A673 (cell line): ENCODE data around the gene CHD1L. TPM values are rescaled to one million over a fixed set of nuclear protein-coding genes. Genes with fewer than 3 reads are reported as not detected.

Experiments
- BruUV-seq: library from RNA; stranded (reverse); fragments of 400-500 nt; replicated peaks from 2 replicates; lab custom pipeline; 2021; lab: Mats Ljungman, UMichigan
- CTCF ChIA-PET: fragments of 300-600 bp; sonication (Branson Sonifier 250); formaldehyde crosslinking; loops from one replicate; lab custom pipeline; 2022; ENCODE audit warnings: antibody characterized with exemption; lab: Charles Lee
- POLR2A ChIA-PET: fragments of 300-600 bp; sonication (Branson Sonifier 250); formaldehyde crosslinking; loops from one replicate; lab custom pipeline; 2022; ENCODE audit warnings: antibody characterized with exemption; ENCODE audit not compliant: low non-redundant PET; lab: Charles Lee
- DNase-seq: peaks from one replicate; pipeline ENCODE4 v3.0.0-alpha.2; 2015; ENCODE audit warnings: low spot score
- H3K27ac ChIP-seq: fragments of 200-600 bp; sonication (generic); 2 replicates; pipeline ENCODE4 v1.5.1; 2016; ENCODE audit warnings: mixed run types, low read depth, mild to moderate bottlenecking, mixed read lengths, antibody characterized with exemption, low read length; ENCODE audit not compliant: poor library complexity, severe bottlenecking
- H3K27me3 ChIP-seq: fragments of 200-600 bp; sonication (generic); replicated peaks from 2 replicates; pipeline ENCODE4 v1.6.1; 2017; ENCODE audit warnings: mixed run types, low read depth, mild to moderate bottlenecking, mixed read lengths, antibody characterized with exemption, low read length; ENCODE audit not compliant: insufficient read depth, poor library complexity
- H3K36me3 ChIP-seq: fragments of 200-600 bp; sonication (generic); 2 replicates; pipeline ENCODE4 v1.6.1; 2016; ENCODE audit warnings: mixed run types, mild to moderate bottlenecking, mixed read lengths, antibody characterized with exemption, low read length; ENCODE audit not compliant: insufficient read depth, poor library complexity, severe bottlenecking
- H3K4me1 ChIP-seq: fragments of 200-600 bp; sonication (generic); 2 replicates; pipeline ENCODE4 v1.6.1; 2017; ENCODE audit warnings: mixed run types, mild to moderate bottlenecking, mixed read lengths, antibody characterized with exemption, low read length; ENCODE audit not compliant: insufficient read depth, poor library complexity, severe bottlenecking
- H3K4me3 ChIP-seq: fragments of 200-600 bp; sonication (generic); 2 replicates; pipeline ENCODE4 v1.5.1; 2016; ENCODE audit warnings: low read depth, mixed run types, mild to moderate bottlenecking, mixed read lengths, low read length; ENCODE audit not compliant: poor library complexity, severe bottlenecking
- H3K9me3 ChIP-seq: fragments of 200-600 bp; sonication (generic); 2 replicates; pipeline ENCODE4 v1.6.1; 2016; ENCODE audit warnings: mixed run types, low read depth, mild to moderate bottlenecking, mixed read lengths, antibody characterized with exemption, low read length; ENCODE audit not compliant: poor library complexity, severe bottlenecking
- EZH2 ChIP-seq: fragments of 200-600 bp; sonication (generic); IDR thresholded peaks from 2 replicates; pipeline ENCODE4 v1.6.1; 2017; ENCODE audit warnings: borderline replicate concordance, low read depth, mild to moderate bottlenecking, mixed read lengths, antibody characterized with exemption, low read length; ENCODE audit not compliant: poor library complexity, severe bottlenecking
- intact Hi-C: fragments of 100-400 bp; cut with micrococcal nuclease; formaldehyde crosslinking; loops from one replicate; pipeline ENCODE4 v1.10.0; 2022; ENCODE audit not compliant: unreplicated experiment
- total RNA-seq: library from RNA; stranded (reverse); gene quantifications from 2 replicates; pipeline ENCODE4 v1.2.3, GENCODE V29; 2021
- TF ChIP-seq, protein P1 (sequence below): fragments of 300-800, 200-600 bp; sonication (generic); conservative IDR thresholded peaks from 2 replicates; pipeline ENCODE4 v1.5.1; 2017; ENCODE audit warnings: low read depth, mild to moderate bottlenecking, antibody characterized with exemption, low read length, moderate library complexity, mixed read lengths

CHD1L gene
- total RNA-seq, 1 experiment from 2014 or later, result 64.5 TPM

DNA sequence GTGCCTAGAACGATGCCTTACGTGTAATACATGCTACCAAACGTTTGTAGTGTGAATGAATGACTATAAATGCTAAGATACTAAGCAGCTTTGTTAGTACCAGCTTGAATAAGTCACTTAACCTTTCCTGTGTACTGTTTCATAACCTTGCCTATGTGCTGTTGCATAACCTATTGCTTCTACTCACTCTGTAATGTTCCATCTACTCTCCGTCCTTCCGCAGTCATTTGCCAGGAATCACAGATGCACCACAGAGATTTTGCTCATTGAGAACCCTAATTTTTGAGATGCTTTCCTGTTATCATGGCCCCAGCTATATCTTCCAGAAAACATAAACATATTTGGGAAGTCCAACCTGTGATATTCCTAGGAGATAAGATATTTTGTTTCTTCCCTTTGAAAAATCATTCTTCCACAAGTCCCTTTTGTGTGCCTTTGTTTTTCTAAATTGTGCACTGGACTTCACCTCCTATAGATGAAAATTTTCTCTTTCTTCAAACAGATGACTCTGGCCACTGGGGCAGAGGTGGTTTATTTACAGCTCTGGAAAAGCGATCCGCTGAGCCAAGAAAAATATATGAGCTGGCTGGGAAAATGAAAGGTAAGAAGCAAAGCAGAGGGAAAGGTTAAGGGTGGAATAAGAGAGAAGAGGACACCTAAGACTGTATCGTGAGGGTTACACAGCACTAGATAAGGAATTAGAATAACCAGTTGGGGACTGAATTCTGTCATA lies 44.8 kb downstream of the CHD1L start:
- intact Hi-C loops, result no loop called here
- H3K36me3 ChIP-seq, result peaks cover 65% of the 10 kb centered on the region
- no peaks in the 10 kb centered on the region for H3K27me3 ChIP-seq
- no peak for DNase-seq
- no peaks in the 10 kb centered on the region for H3K9me3 ChIP-seq
- H3K4me3 ChIP-seq, result no peak overlapping the region
- BruUV-seq, result no TSS peak
- no peak overlapping the region for H3K27ac ChIP-seq
- POLR2A ChIA-PET, result no interaction called here
- no peaks in the 10 kb centered on the region for H3K4me1 ChIP-seq
- CTCF ChIA-PET, result no interaction called here
- TF ChIP-seq, protein P1, sequence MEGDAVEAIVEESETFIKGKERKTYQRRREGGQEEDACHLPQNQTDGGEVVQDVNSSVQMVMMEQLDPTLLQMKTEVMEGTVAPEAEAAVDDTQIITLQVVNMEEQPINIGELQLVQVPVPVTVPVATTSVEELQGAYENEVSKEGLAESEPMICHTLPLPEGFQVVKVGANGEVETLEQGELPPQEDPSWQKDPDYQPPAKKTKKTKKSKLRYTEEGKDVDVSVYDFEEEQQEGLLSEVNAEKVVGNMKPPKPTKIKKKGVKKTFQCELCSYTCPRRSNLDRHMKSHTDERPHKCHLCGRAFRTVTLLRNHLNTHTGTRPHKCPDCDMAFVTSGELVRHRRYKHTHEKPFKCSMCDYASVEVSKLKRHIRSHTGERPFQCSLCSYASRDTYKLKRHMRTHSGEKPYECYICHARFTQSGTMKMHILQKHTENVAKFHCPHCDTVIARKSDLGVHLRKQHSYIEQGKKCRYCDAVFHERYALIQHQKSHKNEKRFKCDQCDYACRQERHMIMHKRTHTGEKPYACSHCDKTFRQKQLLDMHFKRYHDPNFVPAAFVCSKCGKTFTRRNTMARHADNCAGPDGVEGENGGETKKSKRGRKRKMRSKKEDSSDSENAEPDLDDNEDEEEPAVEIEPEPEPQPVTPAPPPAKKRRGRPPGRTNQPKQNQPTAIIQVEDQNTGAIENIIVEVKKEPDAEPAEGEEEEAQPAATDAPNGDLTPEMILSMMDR, result no peak
- TF ChIP-seq EZH2, result no peak

DNA sequence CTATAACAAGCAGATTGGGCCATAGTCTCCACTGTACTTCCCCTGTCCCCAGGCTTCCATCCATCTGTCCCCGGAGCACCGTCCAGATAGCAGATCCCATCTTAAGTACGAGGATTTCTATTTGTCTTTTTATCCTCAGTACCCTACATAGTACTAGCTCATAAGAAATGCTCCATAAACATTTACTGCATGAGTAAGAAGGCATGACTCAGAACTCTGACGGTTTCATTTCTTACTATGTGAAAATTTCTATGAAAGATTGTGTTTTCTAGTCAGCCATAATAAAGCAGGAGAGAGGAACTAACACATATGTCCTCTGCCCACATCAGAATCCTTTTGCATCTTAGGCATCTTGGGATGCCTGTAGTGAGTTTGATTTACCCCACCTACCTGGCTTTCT lies 49.5 kb downstream of the CHD1L start:
- no peak for TF ChIP-seq EZH2
- TF ChIP-seq, protein P1, result no peak
- Histone ChIP-seq H3K4me1 (no peaks in the 10 kb centered on the region), H3K4me3 (no peak overlapping the region), H3K9me3 (no peaks in the 10 kb centered on the region), H3K36me3 (peaks cover 70% of the 10 kb centered on the region), H3K27me3 (no peaks in the 10 kb centered on the region), H3K27ac (no peak overlapping the region)
- intact Hi-C loops, result no loop called here
- no TSS peak for BruUV-seq
- POLR2A ChIA-PET, result no interaction called here
- DNase-seq, result no peak
- CTCF ChIA-PET, result no interaction called here

DNA sequence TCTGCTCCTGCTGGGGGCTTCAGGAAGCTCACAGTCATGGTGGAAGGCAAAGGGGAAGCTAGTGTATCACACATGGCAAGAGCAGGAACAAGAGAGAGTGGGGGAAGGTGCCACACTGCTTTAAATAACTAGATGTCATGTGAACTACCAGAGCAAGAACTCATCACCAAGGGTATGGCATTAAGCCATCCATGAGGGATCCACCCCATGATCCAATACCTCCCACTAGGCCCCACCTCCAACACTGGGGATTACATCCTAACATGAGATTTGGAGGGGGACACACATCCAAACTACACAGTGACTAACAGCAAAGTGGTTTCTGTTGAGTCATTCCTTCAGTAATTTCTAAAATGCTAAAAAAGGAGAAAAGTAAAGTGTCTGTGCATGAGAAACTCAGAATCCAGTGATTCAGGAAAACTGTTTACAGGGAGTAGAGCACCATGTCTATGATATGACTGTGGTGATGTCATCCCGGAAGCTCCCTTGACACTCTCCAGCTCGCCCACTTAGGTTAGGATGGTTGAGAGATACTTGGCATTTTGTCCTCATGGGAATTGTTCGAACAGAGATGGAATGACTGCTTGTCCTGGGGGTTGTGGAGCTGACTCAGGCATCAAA lies 50.3 kb downstream of the CHD1L start:
- no TSS peak for BruUV-seq
- CTCF ChIA-PET, result no interaction called here
- Histone ChIP-seq H3K4me3 (no peak overlapping the region), H3K4me1 (no peaks in the 10 kb centered on the region), H3K27ac (no peak overlapping the region), H3K9me3 (peaks cover 3% of the 10 kb centered on the region), H3K36me3 (peaks cover 67% of the 10 kb centered on the region), H3K27me3 (no peaks in the 10 kb centered on the region)
- no peak for TF ChIP-seq EZH2
- TF ChIP-seq, protein P1, result no peak
- POLR2A ChIA-PET, result no interaction called here
- intact Hi-C loops, result no loop called here
- DNase-seq, result peak; percentile 9
